ENCODE results near the gene RFX2. TPM values are rescaled to one million over a fixed set of nuclear protein-coding genes. Genes with fewer than 3 reads are reported as not detected.

Gene RFX2
- total and polyA plus RNA-seq, 9 of the 15 experiments (the other 6 are each of a cell fraction or from before 2014, with no cell fraction given) = 3.6 to 18.7 (median 8.7) TPM

- TF ChIP-seq ATF3 (IDR thresholded peaks at IDR 0.05) (no peak), ATF3 (CRISPR knock-in tag; conservative IDR thresholded peaks at IDR 0.05) (no peak), WHSC1 (IDR thresholded peaks at IDR 0.05; ENCODE audit: low read length) (no peak), PRDM10 (IDR thresholded peaks at IDR 0.05; ENCODE audit: partially characterized antibody) (no peak), ZBTB17 (CRISPR knock-in tag; IDR thresholded peaks at IDR 0.05) (no peak), ZNF311 (CRISPR knock-in tag; IDR thresholded peaks at IDR 0.05) (no peak), ARHGAP35 (IDR thresholded peaks at IDR 0.05; ENCODE audit: partially characterized antibody) (no peak), HOMEZ (CRISPR knock-in tag; IDR thresholded peaks at IDR 0.05) (no peak), ZBTB43 (CRISPR knock-in tag; IDR thresholded peaks at IDR 0.05) (no peak), PHF8 (IDR thresholded peaks at IDR 0.05; ENCODE audit: borderline replicate concordance, low read length) (no peak), PCBP2 (IDR thresholded peaks at IDR 0.05; ENCODE audit: low read depth, low read length, poor library complexity, severe bottlenecking) (no peak), CHCHD3 (CRISPR knock-in tag; IDR thresholded peaks at IDR 0.05) (no peak), NR4A1 (CRISPR knock-in tag; IDR thresholded peaks at IDR 0.05) (no peak), NR4A1 (tag; IDR thresholded peaks at IDR 0.05) (no peak), TARDBP (IDR thresholded peaks at IDR 0.05) (peak; percentile 33; the same call in 1 of the 2 replicates), MAFF (IDR thresholded peaks at IDR 0.05; ENCODE audit: low read length) (no peak), L3MBTL2 (IDR thresholded peaks at IDR 0.05) (peak; percentile 24; the same call in 1 of the 2 replicates), TAF1 (IDR thresholded peaks at IDR 0.05; ENCODE audit: control insufficient read depth, extremely low read depth, insufficient read depth, low read length, severe bottlenecking) (no peak), SIRT6 (IDR thresholded peaks at IDR 0.05; ENCODE audit: low read depth, low read length) (no peak), ZNF584 (CRISPR knock-in tag; IDR thresholded peaks at IDR 0.05; ENCODE audit: low read depth) (no peak), IFI16 (CRISPR knock-in tag; IDR thresholded peaks at IDR 0.05) (no peak), U2AF1 (optimal IDR thresholded peaks at IDR 0.05; ENCODE audit: low read depth, low read length) (no peak), STAG1 (CRISPR knock-in tag; IDR thresholded peaks at IDR 0.05; ENCODE audit: borderline replicate concordance) (peak; percentile 87; the same call in 1 of the 2 replicates), TCF3 (CRISPR knock-in tag; IDR thresholded peaks at IDR 0.05) (no peak; the same call in 1 of the 2 replicates)
These were observed 15.3 kb upstream of the RFX2 start (continued) for GRCh38 chr19:6125571-6125989.
